Panc1 (cell line): Measurements from ENCODE around the gene TMEM242. TPM values are rescaled to one million over a fixed set of nuclear protein-coding genes. Genes with fewer than 3 reads are reported as not detected.

ENCODE experiments used
- ATAC-seq: fragments of 200-7000 bp; cut with Tn5 transposase; 2 replicates; pipeline ENCODE4 v1.9.1; 2020; ENCODE audit warnings: mild to moderate bottlenecking, moderate library complexity
- BruUV-seq: library from RNA; stranded (reverse); fragments of 400-500 nt; replicated peaks from 2 replicates; lab custom pipeline; 2021; lab: Mats Ljungman, UMichigan
- CTCF ChIA-PET: fragments of 300-600 bp; sonication (Branson Sonifier 250); formaldehyde crosslinking; loops from one replicate; lab custom pipeline; 2022; ENCODE audit warnings: antibody characterized with exemption; lab: Charles Lee
- POLR2A ChIA-PET: fragments of 300-600 bp; sonication (Branson Sonifier 250); formaldehyde crosslinking; loops from one replicate; lab custom pipeline; 2022; ENCODE audit warnings: antibody characterized with exemption; lab: Charles Lee
- DNase-seq: peaks from one replicate; pipeline ENCODE4 v3.0.0-alpha.2; 2010; ENCODE audit warnings: low read depth, low spot score
- H3K27ac ChIP-seq: 2 replicates; pipeline ENCODE4 v1.5.1; 2011; ENCODE audit warnings: mild to moderate bottlenecking, low read length, inconsistent platforms
- H3K27me3 ChIP-seq: fragments of 200-500 bp; sonication (Bioruptor generic); 2 replicates; pipeline ENCODE4 v1.6.0; 2014; ENCODE audit warnings: low read length, inconsistent platforms; ENCODE audit not compliant: control insufficient read depth, insufficient read depth
- H3K36me3 ChIP-seq: fragments of 200-500 bp; sonication (Bioruptor generic); 2 replicates; pipeline ENCODE4 v1.5.1; 2014; ENCODE audit warnings: inconsistent platforms, mild to moderate bottlenecking, low read length, moderate library complexity; ENCODE audit not compliant: control insufficient read depth, insufficient read depth
- H3K4me1 ChIP-seq: 2 replicates; pipeline ENCODE4 v1.5.1; 2011; ENCODE audit warnings: inconsistent platforms, mild to moderate bottlenecking, low read length, moderate library complexity; ENCODE audit not compliant: control insufficient read depth, insufficient read depth
- H3K4me3 ChIP-seq, 2 experiments: 2 replicates each; pipeline ENCODE4 v1.5.1; 2011 to 2012; ENCODE audit warnings: low read depth in 2 of 2, low read length in 2 of 2, mild to moderate bottlenecking in 2 of 2, inconsistent platforms in 1 of 2, moderate library complexity in 1 of 2
- H3K9me3 ChIP-seq: fragments of 200-500 bp; sonication (Bioruptor generic); 2 replicates; pipeline ENCODE4 v1.5.1; 2014; ENCODE audit warnings: low read depth, mild to moderate bottlenecking, inconsistent platforms, low read length, moderate library complexity; ENCODE audit not compliant: control insufficient read depth, insufficient read depth
- CTCF ChIP-seq: fragments of 450-650 bp; IDR thresholded peaks from 2 replicates; pipeline ENCODE4 v1.5.1; 2017; ENCODE audit warnings: mild to moderate bottlenecking
- POLR2AphosphoS5 ChIP-seq: IDR thresholded peaks from 2 replicates; pipeline ENCODE4 v1.6.1; 2012; ENCODE audit warnings: mild to moderate bottlenecking, low read depth, low read length, moderate library complexity
- SIN3A ChIP-seq: IDR thresholded peaks from 2 replicates; pipeline ENCODE4 v1.6.1; 2012; ENCODE audit warnings: low read depth, mild to moderate bottlenecking, low read length, moderate library complexity, borderline replicate concordance; ENCODE audit not compliant: insufficient read depth
- TCF7L2 ChIP-seq: IDR thresholded peaks from 2 replicates; pipeline ENCODE4 v1.6.1; 2011; ENCODE audit warnings: mild to moderate bottlenecking, low read depth, low read length, inconsistent platforms
- in situ Hi-C: cut with HindIII; loops from 2 replicates; pipeline ENCODE4 v1.10.0; 2016; ENCODE audit warnings: low sequenced_read_pairs, low pct_unique_long_range_greater_than_20kb
- intact Hi-C: fragments of 100-400 bp; cut with micrococcal nuclease; formaldehyde crosslinking; loops from one replicate; pipeline ENCODE4 v1.10.0; 2022; ENCODE audit not compliant: unreplicated experiment
- total RNA-seq: library from RNA; stranded (reverse); gene quantifications from one replicate; pipeline ENCODE4 v1.2.1, GENCODE V29; 2021; ENCODE audit not compliant: unreplicated experiment
- TF ChIP-seq, protein P1 (sequence below), 2 experiments: IDR thresholded peaks; 2 replicates each; pipeline ENCODE4 v1.6.1; 2011 to 2012; ENCODE audit warnings: low read depth in 2 of 2, control low read depth in 1 of 2, low read length in 1 of 2, mild to moderate bottlenecking in 1 of 2, moderate library complexity in 1 of 2; ENCODE audit not compliant: insufficient read depth in 1 of 2

Gene TMEM242
- total RNA-seq, 1 experiment from 2014 or later = 6.8 TPM

DNA sequence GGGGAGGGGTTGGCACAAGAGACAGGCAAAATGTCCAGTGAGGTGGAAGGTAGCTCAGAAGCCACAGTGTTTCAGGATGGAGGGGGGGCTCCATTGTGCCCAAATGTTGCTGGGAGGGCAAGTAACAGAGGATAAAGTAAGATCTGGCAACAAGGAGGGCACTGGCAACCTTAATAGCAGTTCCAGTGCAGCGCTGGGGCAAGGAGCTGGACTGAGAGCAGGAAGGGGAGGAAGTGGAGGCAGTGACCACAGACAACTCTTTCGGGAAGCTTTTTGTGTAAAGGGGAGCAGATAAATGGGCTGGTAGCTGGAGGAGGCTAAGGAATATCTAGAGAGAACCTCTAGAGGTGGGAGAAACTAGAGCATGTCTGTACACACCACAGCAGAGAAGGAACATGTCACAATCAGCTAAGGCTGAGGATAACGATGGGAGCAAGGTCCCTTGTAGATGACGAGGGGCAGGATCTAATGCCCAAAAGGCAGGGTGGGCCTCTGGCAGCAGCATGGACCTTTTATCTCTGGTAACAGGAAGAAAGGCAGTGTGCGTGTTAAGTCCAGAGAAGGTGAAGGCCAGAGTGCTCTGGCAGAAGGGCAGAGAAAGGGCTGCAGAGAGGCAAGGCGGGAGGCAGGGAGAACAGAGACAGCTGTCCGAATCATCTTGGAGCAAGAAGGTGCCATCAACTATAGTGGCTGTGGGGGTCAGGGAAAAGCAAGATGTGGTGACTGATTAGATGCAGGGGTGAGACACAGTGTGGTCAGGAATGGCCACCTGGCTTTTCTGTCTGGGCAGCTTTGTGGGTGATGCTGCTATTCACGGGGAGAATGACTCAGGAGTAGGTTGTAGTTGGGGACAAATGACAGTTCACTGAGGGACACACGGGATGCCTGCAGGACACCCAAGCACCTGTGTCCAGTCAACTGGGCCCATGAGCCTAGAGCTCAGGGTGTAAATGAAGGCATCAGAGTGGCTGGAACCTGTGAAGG is 17.4 kb downstream of the TMEM242 start:
- Histone ChIP-seq H3K27ac (no peak overlapping the region), H3K4me3 (no peak overlapping the region), H3K9me3 (no peaks in the 10 kb centered on the region), H3K4me1 (no peaks in the 10 kb centered on the region), H3K27me3 (no peaks in the 10 kb centered on the region), H3K36me3 (no peaks in the 10 kb centered on the region)
- no peak for TF ChIP-seq SIN3A
- no peak for TF ChIP-seq TCF7L2
- TF ChIP-seq CTCF = no peak
- TF ChIP-seq, protein P1, sequence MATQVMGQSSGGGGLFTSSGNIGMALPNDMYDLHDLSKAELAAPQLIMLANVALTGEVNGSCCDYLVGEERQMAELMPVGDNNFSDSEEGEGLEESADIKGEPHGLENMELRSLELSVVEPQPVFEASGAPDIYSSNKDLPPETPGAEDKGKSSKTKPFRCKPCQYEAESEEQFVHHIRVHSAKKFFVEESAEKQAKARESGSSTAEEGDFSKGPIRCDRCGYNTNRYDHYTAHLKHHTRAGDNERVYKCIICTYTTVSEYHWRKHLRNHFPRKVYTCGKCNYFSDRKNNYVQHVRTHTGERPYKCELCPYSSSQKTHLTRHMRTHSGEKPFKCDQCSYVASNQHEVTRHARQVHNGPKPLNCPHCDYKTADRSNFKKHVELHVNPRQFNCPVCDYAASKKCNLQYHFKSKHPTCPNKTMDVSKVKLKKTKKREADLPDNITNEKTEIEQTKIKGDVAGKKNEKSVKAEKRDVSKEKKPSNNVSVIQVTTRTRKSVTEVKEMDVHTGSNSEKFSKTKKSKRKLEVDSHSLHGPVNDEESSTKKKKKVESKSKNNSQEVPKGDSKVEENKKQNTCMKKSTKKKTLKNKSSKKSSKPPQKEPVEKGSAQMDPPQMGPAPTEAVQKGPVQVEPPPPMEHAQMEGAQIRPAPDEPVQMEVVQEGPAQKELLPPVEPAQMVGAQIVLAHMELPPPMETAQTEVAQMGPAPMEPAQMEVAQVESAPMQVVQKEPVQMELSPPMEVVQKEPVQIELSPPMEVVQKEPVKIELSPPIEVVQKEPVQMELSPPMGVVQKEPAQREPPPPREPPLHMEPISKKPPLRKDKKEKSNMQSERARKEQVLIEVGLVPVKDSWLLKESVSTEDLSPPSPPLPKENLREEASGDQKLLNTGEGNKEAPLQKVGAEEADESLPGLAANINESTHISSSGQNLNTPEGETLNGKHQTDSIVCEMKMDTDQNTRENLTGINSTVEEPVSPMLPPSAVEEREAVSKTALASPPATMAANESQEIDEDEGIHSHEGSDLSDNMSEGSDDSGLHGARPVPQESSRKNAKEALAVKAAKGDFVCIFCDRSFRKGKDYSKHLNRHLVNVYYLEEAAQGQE (IDR thresholded peaks at IDR 0.05; ENCODE audit: insufficient read depth in 1 of 2, low read depth in 2 of 2, low read length in 1 of 2) = no peak
- no peak for TF ChIP-seq POLR2AphosphoS5
- POLR2A ChIA-PET = no interaction called here
- CTCF ChIA-PET = interaction anchor here (0.6 to 0.7 kb wide), 2 partner anchors 9 to 31 kb away, joined by 3 read pairs; no protein-coding TSS in a partner anchor
- ATAC-seq = no peak
- intact Hi-C loops = no loop called here
- no TSS peak for BruUV-seq
- in situ Hi-C loops = loop anchor here (25.0 kb wide), 1 partner anchor 356 kb away; no protein-coding TSS in a partner anchor
- no peak for DNase-seq

DNA sequence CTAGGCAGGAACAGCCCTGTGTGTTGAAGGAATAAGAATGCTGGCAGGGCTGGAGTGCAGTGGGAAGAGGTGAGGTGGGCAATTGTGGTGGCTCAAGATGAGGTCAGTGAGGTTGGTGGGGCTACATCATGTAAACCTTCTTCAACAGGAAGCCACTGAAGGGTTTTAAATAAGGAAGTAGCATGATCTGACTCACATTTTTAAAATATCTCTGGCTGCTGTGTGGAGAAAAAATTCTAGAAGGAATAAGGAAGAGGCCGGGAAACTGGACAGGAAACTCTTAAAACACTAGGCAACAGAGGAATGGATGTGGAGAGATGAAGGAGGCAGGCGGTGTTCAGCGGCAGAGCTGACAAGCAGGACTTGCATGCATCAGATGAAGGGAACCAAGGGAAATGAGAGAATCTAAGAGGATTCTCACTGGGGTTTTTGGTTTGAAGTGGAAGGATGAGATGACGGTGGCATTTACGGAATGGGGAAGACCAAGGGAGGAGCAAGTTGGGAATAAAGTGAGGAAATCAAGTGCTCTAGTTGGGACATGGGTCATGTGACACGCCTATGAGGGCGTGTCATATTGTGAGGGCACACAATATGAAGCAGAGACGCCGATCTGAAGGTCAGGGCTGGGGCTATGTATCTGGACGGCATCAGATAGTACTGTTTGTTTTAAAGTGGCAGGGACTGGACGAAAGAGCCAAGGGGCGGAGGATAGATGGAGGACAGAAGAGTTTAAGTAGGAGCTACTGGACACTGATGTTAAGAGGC is 18.2 kb downstream of the TMEM242 start:
- no peak for ATAC-seq

More for the DNA sequence above, 18.2 kb downstream of the TMEM242 start:
- ChIA-PET POLR2A (no interaction called here), CTCF (no interaction called here)
- intact Hi-C loops (no loop called here), in situ Hi-C loops (loop anchor here (25.0 kb wide), 1 partner anchor 357 kb away; no protein-coding TSS in a partner anchor)
- no peak overlapping the region for H3K27ac ChIP-seq
- no peaks in the 10 kb centered on the region for H3K4me1 ChIP-seq
- no peaks in the 10 kb centered on the region for H3K27me3 ChIP-seq
- H3K9me3 ChIP-seq = no peaks in the 10 kb centered on the region
- no TSS peak for BruUV-seq
- DNase-seq = no peak
- TF ChIP-seq CTCF (no peak), POLR2AphosphoS5 (no peak), TCF7L2 (no peak), SIN3A (no peak)
- TF ChIP-seq, protein P1 (IDR thresholded peaks at IDR 0.05; ENCODE audit: insufficient read depth in 1 of 2, low read depth in 2 of 2, low read length in 1 of 2) = no peak
- H3K4me3 ChIP-seq = no peak overlapping the region
- no peaks in the 10 kb centered on the region for H3K36me3 ChIP-seq
